Middle frontal gyrus (tissue), 1 donor: ENCODE results near the gene AMMECR1.
"Not testable (repeated sequence)": the region's sequence is repeated elsewhere in the genome, so short reads cannot be mapped to it uniquely, and the experiment has no call there.

Experiments
- DNase-seq: peaks from one replicate; pipeline ENCODE4 v3.0.0-alpha.2; 2015; ENCODE audit warnings: low spot score; ENCODE audit errors: extremely low spot score

Gene AMMECR1

DNA sequence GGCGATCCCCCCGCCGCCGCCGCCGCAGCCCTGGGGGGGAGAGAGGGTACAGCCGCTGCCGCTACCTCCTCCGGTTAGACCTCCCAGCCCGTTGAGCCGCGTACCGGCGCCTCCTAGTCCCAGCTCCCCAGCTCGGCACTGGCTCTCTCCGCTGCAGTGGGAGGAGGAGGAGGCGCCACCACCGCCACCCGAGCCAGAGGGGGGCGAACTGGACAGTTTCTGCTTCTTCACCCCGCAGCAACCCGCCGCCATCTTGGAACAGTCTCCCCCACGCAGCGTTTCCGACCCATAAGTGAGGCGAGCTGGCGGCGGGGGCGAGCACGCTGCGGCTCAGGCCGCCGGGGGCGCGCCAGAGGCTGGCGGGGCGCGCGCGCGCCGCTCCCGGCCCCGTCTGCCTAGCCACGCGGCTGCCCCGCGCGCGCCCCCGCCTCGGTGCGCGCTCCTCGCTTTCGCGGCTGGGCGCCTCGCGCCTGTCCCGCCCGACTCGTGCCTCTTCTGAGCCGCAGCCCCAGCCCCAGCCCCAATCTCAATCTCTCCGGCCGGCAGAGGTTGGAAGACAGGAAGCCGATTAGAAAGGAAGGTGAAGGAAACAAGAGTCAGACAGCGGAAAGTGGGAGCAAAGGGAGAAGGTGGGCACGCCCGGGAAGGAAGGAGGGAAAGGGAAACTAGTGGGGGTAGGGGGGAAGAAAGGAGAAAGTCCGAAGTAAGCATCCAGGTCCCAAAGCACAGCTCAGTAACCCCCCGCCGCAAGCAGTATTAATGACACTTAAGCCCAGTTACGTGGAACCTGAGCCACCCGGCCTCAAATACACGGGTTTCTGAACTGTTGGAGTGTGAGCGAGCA is at the start of gene AMMECR1:
Gene AMMECR1, minus strand, starts transcription at position 266 of the 844 bp plus-strand sequence. Its CDS starts 14 bp downstream, at position 252.
- peak; percentile 65 for DNase-seq

DNA sequence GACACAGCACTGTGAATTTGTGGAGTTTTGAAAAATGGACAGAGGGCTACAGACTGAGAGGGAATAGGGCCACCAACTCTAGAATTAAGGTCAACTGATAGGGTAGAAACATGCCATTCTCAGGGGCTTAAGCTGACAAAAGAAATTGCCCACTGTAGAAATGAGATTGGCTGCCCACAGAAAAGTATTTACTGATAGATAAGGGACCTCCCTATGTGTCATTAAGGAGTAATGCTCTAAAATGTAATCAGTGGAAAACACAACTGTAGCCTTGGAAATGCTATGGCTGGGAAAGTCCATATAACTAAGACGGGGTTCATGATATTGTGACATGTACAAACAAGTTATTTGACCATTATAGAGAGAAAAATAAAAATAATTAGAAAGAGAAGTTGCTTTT is 45.4 kb upstream of the AMMECR1 start:
- DNase-seq = no peak

DNA sequence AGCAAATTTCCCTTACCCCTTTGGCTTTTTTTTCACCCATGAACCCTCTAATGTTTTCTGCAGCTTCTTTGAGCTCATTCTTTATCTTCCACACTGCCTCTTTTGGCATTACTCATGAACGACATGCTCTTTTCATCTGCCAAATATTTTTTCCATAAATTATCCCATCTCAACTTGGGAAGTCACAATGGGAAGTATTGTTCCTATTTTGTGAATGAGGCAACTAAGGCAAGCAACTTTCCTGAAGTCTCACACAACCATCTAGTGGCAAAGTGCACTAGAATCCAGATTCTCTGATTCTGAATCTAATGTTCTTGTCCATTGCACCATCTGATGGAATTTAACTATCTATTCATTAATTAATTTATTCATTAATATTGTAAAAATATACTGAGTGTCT is 41.4 kb upstream of the AMMECR1 start:
- DNase-seq = no peak

DNA sequence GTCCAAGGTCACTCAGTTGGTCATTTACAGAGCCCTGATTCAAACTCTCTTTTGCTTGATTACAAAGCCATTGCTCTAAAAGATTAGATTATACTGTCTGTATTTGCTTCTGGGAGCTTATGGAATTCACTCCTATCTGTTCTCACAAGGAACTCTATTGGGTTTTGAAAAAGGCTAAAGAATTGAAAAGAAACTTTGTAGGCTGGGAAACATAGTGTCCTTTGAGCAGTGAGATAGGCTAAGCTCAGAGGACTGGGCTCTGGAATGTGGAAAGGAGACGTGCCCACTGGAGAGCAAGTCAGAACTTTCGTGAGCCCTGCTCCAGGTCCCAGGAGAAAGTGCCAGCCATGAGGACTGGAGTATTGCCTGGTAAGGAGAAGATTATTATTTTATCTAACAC is 40.7 kb upstream of the AMMECR1 start, which contains the start of gene RTL9:
Gene RTL9, plus strand, starts transcription at position 301 of the 400 bp plus-strand sequence. CDS start 91,770 bp downstream, outside the sequence.
- DNase-seq = no peak

DNA sequence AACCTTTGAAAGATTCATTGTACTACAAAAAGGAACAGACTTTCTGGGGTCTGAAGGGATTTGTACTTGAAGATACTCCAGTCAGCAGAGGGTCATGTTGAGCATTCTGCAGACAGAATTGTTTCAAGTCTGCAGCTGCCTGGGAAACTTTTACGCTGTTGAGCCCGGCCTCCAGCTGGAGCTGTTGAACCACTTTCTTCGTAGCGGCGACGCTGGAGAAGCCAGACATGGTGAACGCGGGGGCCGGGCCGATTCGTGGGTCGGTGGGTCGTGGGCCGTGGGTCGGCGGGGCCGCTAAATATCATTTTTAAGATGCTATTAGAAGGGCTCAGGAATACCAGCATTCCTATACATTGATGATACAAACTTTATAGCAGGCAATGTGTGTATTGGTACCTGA is 28.8 kb upstream of the AMMECR1 start:
- DNase-seq = no peak

DNA sequence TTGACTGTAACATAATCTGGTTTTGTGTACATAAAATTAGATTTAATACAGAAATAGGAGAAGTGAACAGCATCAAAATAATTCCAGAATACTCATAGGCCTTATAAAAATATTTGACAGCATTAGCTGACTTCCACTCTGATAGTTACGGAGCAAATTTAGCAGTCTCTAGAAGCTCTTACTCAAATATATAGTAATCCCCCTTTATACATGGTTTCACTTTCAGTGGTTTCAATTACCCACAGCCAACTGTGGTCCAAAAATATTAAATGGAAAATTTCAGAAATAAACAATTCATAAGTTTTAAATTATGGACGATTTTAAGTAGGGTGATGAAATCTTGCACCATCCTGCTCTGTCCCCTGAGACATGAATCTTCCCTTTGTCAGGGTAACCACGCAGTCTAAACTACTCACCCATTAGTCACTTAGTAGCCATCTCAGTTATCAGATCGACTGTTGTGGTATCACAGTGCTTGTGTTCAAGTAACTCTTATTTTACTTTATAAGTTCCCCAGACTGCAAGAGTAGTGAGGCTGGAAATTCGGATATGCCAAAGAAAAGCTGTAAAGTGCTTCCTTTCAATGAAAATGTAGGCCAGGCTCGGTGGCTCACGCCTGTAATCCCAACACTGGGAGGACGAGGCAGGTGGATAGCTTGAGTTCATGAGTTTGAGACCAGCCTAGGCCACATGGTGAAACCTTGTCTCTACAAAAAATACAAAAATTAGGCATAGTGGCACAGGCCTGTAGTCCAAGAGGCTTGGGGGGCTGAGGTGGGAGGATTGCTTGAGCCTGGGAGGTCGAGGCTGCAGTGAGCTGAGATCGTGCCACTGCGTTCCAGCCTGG is 23.5 kb upstream of the AMMECR1 start:
- DNase-seq = no peak

DNA sequence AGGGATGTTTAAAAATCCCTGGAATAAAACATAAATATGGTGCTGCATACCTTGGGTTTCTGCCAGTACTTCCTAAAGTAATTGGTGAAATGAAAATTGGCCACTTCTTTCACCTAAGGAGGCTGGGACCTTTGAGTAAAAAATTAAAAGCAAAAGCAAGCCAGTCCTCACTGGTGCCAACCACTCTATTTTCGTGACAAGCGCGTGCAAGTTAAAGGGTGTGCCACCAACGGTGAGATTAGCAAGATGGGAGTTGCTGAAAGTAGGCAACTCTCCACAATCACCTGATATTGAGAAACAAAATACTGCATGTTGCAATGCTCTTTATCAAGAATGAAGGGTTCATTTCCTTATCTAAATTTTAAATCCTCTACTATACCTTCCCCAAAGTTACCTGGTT is 21.1 kb upstream of the AMMECR1 start:
- DNase-seq = no peak

DNA sequence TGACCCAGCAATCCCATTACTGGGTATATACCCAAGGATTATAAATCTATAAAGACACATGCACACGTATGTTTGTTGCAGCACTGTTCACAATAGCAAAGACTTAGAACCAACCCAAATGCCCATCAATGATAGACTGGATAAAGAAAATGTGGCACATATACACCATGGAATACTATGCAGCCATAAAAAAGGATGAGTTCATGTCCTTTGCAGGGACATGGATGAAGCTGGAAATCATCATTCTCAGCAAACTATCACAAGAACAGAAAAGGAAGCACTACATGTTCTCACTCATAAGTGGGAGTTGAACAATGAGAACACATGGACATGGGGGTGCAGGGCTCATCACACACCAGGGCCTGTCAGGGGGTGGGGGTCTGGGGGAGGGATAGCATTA is 15.6 kb upstream of the AMMECR1 start:
- not testable (repeated sequence) for DNase-seq

DNA sequence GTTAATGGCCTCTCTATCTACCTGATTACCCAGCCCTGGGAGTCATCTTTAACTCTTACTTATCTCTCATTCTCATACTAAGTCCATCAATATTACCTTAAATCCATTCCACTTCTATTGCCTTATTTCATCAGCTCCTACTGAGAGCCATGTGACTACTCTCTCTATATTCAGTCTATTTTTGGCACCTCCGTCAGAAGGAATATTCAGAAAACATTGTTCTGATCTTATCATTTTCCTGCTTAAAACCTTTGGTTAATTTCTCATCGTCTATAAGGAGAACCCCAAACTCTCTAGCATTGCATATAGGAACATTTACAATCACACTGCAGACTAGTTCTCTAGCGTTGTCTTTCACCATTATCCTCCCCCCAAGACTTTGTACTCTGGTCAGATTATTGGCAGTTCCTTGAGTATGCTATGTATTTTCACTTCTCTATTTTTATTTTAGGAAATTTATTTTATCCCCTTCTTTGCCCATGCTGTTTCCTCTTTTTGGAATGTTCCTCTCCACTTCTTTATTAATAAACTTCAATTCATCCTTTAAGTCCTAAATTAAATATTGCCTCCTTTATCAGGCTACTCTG is 13.7 kb upstream of the AMMECR1 start:
- no peak for DNase-seq

DNA sequence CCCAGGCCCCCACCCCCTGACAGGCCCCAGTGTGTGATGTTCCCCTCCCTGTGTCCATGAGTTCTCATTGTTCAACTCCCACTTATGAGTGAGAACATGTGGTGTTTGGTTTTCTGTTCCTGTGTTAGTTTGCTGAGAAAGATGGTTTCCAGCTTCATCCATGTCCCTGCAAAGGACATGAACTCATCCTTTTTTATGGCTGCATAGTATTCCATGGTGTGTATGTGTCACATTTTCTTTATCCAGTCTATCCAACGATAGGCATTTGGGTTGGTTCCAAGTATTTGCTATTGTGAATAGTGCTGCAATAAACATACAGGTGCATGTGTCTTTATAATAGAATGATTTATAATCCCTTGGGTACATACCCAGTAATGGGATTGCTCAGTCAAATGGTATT is 10.7 kb upstream of the AMMECR1 start:
- not testable (repeated sequence) for DNase-seq

DNA sequence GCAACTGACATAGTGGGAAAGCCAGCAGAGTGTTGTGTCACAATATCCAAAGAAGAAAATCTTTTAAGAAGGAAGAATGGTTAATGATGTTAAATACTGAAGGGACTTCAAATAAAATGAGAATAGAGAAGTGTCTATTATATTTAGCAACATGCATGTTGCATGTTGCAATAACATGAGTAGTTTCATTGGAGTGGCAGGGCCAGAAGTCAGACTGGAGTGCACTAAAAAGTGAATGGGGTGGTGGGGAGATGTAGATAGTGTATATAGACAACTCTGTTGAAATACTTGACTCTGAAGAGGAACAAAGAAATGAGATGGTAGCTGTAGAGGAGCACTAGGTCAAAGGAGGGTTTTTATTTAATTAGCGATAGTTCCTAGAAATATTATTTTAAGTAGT is 9.5 kb upstream of the AMMECR1 start:
- no peak for DNase-seq

DNA sequence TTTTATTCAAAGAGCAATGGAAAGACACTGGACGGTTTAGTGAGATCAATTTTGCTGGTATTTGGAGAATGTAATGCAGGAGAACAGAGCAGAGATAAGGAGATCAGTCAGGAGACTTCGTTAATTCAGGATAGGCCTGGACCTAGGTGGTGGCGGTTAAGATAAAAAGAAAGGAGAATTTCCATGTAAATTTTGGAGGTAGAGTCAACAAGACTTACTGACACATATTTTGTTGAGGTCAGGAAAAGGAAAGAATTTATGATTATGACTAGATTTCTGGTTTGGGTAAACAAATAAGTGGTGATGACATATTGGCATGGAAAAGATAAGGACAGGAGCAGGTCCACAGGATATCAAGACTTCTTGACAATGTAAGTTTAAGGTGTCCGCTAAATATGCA is 8.8 kb upstream of the AMMECR1 start:
- no peak for DNase-seq

DNA sequence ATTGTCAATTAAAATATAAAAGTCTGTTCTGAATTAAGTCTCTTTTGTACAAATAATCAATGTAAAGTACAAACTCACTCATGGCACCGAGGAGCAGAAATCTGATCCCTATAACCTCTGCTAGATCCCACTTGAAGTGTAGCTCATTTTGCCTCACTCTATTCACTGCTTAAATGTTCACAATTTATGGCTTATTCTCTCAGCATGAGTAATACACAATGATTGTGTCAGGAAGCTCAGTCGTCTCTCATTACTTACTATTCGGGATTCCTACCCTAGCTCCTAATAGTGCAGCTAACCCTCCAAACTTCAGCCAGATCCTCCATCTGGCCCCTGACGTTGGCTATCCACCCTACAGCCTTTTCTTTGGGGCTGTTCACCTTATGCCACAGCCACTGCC is 4.7 kb upstream of the AMMECR1 start:
- DNase-seq = no peak

DNA sequence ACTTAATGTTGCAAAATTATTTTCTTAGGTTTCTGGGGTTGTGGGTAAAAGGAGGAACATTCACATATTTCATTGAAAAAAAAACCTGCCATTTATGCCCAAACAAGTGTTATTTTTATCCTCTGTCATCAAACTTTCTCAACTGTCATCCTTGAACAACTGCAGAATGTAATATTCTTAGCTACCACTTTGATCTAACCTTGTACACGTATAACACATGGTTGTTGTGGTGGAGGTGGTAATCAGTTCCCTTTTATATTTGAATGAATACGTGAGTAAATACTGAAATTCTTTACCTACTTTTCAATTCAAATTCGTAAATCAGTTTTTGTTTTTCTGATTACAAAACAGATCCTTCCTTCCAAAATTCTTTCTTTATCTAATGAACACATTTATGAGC is 3.8 kb upstream of the AMMECR1 start:
- DNase-seq = no peak

DNA sequence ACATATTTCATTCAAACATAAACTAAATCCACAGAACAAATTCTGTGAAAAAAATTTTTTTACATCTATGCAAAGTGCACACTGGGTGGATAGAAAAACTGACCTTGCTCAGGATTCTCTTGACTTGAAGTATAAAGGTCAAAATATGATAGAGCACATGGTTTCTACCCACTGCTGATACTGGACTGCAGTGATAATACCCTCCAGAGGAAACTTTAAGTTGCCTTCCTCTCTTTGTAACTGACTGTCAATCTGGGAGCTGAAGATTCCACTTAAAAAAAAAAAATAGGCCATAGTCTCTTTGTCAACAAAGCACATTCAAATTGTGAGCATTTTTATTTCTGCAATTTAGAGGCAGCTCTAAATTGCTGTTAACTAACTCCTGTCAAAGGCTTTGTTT is 3.2 kb upstream of the AMMECR1 start:
- no peak for DNase-seq

DNA sequence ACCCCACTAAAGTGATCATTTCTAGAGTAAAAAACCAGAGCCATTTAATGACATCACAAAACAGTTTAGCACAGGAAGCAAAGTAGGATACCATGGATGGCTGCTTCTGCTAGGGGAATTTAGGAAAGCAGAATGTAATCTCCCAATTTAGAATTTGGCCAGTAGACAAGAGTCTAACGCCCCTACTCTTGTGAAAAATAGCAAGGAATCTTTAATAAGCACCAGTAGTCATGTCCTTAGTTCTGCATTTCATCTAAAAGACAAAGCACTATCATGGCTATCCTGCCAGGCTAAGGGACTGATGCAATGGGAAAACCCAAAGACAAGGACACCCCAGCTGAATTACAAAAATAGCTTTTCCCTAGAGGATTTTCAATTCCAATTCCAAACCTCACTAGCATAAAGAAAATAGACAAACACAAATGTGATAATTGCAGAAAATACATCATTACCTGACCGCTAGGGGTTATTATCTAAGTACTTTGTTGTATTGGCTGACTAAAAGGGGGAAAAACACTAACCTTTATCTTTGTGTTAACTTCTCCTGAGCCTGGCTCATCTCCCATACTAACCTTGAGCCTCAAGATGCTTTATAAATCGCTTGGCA is 2.6 kb upstream of the AMMECR1 start:
- DNase-seq = no peak

DNA sequence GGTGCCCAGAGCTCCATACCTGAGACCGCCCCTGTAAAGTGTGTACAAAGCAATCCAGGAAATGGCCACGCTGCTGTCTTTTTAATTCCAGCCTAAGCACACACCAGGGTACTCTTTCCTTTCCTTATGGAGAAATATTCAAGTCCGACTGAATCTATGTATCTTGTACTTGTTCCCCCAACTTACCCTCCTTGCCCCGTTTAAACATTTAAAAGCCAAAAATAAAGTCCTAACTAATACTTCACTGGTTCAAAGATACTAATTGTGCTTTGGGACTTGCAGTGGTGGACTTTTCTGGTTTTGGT is 731 bp upstream of the AMMECR1 start:
- DNase-seq = no peak

DNA sequence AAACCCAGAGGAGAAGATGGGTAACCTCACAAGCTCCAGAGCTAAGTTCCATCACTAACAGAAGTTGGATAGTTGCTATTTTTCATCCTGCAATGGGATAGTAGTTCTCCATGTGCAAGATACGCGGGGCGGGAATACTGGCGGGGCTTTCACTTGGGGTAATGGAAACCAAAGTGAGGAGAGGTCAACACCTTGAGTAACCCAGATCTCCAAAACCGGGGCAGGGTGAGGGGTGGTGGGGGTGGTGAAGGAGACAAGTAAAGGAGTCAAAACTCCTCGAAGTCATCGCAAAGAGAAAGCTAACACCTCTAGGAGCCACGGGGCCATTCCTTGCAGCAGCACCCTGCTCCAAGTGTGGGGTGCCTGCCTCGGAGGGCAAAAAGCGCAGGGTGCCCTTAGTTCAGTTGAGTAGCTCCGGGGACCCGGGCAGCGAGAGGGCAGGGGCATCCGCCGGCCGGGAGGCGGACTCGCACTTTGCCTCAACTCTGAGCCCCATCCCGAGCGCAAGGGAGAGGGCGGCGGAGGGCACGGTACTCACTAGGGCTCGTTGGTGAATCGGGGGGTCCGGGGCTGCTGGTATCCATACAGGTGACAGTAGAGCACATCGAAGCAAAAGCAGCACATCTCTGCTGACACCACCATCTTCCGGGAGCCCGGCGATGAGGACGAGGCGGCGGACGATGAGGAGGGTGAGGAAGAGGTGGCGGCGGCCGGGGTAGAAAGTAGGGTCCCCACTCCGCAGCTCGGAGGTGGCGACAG is 645 bp downstream of the AMMECR1 start:
- DNase-seq = no peak

DNA sequence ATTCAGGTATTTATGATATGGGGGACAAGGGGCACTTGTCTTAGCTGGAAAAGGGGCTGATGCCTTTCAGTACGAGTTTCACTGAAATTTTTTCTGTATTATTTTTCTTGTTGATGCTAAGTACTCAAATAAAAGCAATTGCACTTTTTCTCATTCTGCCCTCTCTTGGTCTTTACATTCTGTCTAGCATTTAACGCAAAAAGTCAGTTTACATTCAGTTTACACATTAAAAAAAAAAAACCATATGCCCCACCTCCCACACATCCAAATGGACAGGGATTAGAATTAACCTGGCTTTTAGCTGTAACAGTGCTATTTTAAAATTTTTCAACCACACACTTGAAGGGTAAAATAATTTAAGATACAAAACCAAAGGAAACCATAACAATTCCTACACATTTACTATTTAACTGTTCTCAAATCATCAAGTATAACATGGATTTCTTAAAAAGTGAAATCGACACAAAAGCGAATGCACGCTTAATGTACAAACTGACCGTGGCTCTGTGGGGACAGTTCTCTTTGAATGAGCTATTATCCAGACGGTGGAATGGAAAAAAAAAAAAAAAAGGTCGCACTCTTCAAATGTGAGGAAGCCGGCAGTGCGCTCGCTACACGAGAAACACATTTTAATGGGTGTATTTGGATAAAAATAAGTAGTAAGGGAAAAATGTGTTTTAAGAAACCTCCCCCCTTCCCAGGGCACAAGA is 1.4 kb downstream of the AMMECR1 start:
- DNase-seq = no peak

DNA sequence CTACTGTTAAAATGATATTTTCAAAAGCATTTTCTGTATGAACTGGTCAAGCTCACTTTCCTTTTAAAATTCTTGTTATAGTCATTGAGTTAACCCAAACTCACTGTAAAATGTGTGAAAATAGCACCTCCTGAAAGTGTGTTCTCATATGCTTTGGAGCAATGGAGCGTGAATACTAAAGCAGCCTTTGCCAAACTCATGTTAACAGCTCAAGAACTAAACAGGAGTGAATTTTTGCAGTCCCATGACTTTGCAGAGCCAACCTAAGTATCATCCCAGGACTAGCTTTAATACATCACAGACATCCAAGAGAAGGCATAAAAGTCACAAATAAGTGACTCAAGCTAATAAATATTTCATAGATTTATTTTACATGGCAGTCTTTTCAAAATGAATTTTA is 2.3 kb downstream of the AMMECR1 start:
- DNase-seq = no peak
